Measurements from ENCODE around the gene SHISAL2B.

GRCh38 chr5:64744914-64745313, 54.6 kb downstream of the SHISAL2B start:
- TF ChIP-seq CTCF (IDR thresholded peaks at IDR 0.05) (no peak), EP300 (IDR thresholded peaks at IDR 0.05) (no peak), POLR2A (IDR thresholded peaks at IDR 0.05) (no peak)
